Omental fat pad (tissue), 4 donors: ENCODE data around the gene FSTL4. TPM values are rescaled to one million over a fixed set of nuclear protein-coding genes. Genes with fewer than 3 reads are reported as not detected.

Experiments
- ATAC-seq: fragments of 150-250 bp; one replicate; pipeline ENCODE4 v1.9.1; 2016; ENCODE audit warnings: mild to moderate bottlenecking, moderate library complexity; ENCODE audit not compliant: low FRiP score
- DNase-seq: peaks from one replicate; pipeline ENCODE4 v3.0.0-alpha.2; 2019; ENCODE audit warnings: low spot score
- total RNA-seq, 4 donors: library from RNA; depleted of rRNA; stranded (reverse); fragments of >200 nt; gene quantifications; one replicate each; pipeline ENCODE4 v1.1.0, GENCODE V29; 2016
- TF ChIP-seq, protein P1 (sequence below), 3 donors: fragments of 450-650 bp; IDR thresholded peaks; one replicate each; pipeline ENCODE4 v1.5.1; 2016 to 2017; ENCODE audit warnings: antibody characterized with exemption in 3 of 3, mild to moderate bottlenecking in 3 of 3, moderate library complexity in 2 of 3

FSTL4 gene
- total RNA-seq, 4 donors from 2014 or later, result 0.32 TPM; not detected in 3

DNA sequence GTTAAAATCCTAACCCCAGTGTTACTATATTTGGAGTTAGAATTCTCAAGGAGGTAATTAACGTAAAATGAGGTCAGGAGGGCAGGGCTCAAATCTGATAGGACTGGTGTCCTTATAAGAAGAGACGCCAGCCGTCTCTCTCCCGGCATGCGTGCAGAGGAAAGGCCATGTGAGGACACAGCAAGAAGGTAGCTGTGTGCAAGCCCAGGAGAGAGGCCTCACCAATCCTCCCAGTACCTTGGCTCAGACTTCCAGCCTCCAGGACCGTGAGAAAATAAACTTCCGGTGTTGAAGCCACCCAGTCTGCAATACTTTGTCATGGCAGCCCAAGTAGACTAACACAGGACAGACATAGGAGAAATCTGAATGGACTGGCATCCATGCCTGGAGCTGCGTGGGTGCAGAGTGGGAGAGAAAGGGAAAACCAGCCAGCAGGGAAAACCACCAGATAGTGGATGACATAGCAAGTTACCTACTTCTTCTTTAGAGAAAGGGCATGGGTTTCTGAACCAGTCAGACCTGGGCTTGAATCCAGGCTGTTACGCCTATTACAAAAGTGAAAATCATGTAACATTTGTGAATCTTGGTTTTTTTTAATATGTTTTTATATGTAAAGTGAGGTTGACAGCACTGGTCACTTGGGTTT lies 89.2 kb downstream of the FSTL4 start:
- TF ChIP-seq, protein P1, sequence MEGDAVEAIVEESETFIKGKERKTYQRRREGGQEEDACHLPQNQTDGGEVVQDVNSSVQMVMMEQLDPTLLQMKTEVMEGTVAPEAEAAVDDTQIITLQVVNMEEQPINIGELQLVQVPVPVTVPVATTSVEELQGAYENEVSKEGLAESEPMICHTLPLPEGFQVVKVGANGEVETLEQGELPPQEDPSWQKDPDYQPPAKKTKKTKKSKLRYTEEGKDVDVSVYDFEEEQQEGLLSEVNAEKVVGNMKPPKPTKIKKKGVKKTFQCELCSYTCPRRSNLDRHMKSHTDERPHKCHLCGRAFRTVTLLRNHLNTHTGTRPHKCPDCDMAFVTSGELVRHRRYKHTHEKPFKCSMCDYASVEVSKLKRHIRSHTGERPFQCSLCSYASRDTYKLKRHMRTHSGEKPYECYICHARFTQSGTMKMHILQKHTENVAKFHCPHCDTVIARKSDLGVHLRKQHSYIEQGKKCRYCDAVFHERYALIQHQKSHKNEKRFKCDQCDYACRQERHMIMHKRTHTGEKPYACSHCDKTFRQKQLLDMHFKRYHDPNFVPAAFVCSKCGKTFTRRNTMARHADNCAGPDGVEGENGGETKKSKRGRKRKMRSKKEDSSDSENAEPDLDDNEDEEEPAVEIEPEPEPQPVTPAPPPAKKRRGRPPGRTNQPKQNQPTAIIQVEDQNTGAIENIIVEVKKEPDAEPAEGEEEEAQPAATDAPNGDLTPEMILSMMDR (IDR thresholded peaks at IDR 0.05), result no peak
- DNase-seq (no peak), ATAC-seq (no peak)

DNA sequence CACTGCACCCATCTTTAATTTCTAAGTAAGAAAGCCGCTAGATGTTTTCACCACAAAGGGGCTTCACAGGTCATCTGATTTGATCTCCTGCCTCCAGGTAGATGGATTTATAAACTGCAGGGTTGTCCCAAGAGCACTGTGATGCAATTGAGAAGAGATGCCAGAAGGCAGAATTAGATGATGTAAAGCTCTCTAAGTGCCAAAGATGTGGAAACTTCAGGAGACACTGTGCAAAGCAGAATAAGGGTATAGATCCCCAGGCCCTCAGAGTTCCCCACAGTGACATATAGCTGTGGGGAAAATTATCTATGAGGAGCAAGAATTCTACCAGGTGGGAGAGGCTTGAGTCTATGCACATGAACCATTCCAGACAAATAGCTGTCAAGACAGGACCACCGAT lies 90.5 kb downstream of the FSTL4 start:
- no peak for DNase-seq
- ATAC-seq, result no peak
- TF ChIP-seq, protein P1 (IDR thresholded peaks at IDR 0.05), result no peak

DNA sequence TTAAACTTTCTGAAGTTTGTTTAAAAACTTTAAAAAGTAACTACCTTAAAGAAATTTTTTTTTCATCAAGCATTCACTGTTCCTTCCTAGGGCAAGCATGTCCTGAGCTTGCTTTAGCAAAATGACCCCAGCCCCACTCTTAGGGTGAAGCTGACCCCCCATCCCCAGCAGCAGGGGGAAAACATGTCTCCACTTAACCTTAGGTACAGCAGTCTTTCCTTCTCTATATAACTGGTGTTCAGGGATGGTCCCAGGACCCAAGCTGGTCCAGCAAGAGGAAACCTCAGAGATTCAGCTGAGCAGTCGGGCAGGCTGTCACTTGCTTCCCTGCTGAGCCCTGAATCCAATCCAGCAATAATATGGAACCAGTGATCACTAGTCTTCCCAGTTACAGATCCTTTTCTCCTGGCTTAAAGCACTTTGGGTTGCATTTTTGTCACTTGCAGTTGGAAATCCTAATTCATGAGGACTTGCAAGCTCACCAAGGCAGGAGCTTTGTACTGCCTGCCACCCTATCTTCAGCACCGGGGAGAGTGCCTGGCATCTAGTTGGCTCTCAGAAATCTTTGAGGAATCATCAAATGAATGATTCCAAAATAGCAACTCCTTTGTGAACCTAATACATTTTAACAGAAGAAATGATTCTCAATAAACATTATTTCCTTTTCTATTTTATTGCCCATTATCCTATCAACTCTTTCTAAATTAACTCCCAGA lies 91.2 kb downstream of the FSTL4 start:
- TF ChIP-seq, protein P1 (IDR thresholded peaks at IDR 0.05), result no peak
- ATAC-seq (no peak), DNase-seq (no peak)

DNA sequence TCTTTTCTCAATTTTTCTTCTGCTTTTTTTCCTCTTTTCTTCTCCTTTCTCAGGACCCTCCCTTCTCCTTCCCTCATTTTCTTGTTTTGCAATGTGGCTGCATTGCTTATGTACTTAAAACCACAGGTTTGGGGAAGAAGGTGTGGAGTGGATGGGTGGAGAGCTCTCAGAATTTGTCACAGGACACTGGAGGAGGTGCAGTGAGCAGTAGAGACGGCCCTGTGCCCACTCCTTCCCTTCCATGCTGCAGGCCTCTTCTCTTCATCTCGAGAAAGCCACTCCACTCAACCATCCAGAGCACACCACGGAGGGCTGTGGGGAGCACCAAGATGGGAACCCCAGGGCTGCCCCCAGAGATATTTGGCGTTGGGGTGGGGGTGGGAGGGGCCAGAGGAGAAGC lies 92.3 kb downstream of the FSTL4 start:
- ATAC-seq, result no peak
- no peak for DNase-seq
- TF ChIP-seq, protein P1 (IDR thresholded peaks at IDR 0.05), result no peak

DNA sequence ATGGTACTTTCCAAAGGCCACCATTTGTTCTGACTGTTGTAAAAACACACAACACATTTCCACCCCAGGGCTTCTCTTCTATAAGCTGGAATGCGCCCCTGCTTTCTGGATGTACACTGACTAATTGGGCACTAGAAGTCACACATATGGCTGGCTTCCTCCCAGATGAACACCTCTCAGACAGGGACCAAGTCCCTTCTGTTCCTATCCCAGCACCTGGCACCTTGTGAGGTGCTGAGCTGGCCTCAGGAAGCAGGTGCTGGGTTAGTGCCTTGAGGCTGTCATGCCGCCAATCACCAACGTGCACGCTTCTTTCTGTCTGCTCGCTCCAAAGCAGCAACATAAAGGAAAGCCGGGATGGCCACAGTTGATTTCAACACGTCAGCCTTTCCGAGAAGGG lies 93.2 kb downstream of the FSTL4 start:
- ATAC-seq, result no peak
- DNase-seq, result no peak
- TF ChIP-seq, protein P1 (IDR thresholded peaks at IDR 0.05), result no peak

DNA sequence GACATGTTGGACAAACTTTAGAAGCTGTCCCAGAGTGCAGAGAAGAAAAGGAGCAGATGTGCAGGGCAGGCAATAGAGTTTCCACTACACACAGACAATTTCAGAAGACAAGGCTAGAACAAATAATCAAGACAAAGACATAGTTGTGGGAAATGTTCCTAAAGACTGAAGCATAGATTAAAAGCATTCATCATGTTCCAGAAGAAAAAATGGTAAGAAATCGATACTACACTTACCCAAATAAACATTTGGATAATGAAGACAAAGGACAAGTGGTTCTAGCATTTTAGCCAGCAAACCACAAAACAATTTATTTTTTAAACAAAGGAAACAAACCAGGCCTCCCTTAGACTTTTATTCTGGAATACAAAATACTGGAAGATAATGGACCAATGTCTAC lies 97.9 kb downstream of the FSTL4 start:
- TF ChIP-seq, protein P1 (IDR thresholded peaks at IDR 0.05), result no peak

GRCh38 chr5:133512896-133513295 lies 99.4 kb downstream of the FSTL4 start:
- no peak for ATAC-seq
- no peak for DNase-seq
- TF ChIP-seq, protein P1 (IDR thresholded peaks at IDR 0.05), result no peak

More for the DNA sequence above, 97.9 kb downstream of the FSTL4 start:
- DNase-seq, result no peak
- no peak for ATAC-seq
